GM18499 (cell line): ENCODE measurements around the gene ZMYND10.

Experiments
- ATAC-seq: cut with Tn5 transposase; IDR thresholded peaks from one replicate; pipeline ENCODE4 v1.9.1; 2021; ENCODE audit warnings: moderate number of reproducible peaks; ENCODE audit not compliant: insufficient read depth, unreplicated experiment

Gene ZMYND10

GRCh38 chr3:50327943-50328691, 17.4 kb downstream of the ZMYND10 start, which contains the start of gene TUSC2:
TUSC2 (minus strand) TSS chr3:50328223; CDS start chr3:50328099, 124 bp downstream.
- no peak for ATAC-seq

GRCh38 chr3:50327129-50327528, 18.4 kb downstream of the ZMYND10 start:
- ATAC-seq, result no peak

GRCh38 chr3:50326182-50326541, 19.4 kb downstream of the ZMYND10 start:
- ATAC-seq, result no peak

- ATAC-seq, result no peak
These were observed 19.9 kb downstream of the ZMYND10 start for GRCh38 chr3:50325497-50326181.

- ATAC-seq, result no peak
These were observed 20.4 kb downstream of the ZMYND10 start for GRCh38 chr3:50325113-50325480.

- no peak for ATAC-seq
These were observed 21.0 kb downstream of the ZMYND10 start for GRCh38 chr3:50324351-50325112.

GRCh38 chr3:50323614-50324199, 21.8 kb downstream of the ZMYND10 start:
- ATAC-seq, result no peak

- no peak for ATAC-seq
These were observed 22.4 kb downstream of the ZMYND10 start for GRCh38 chr3:50323092-50323600.

- no peak for ATAC-seq
These were observed 23.0 kb downstream of the ZMYND10 start, which contains the start of gene HYAL2 for GRCh38 chr3:50322386-50323091. HYAL2 (minus strand) TSS chr3:50322745; CDS start chr3:50320489, 2,256 bp downstream.

- no peak for ATAC-seq
These were observed 23.5 kb downstream of the ZMYND10 start for GRCh38 chr3:50322115-50322385.

GRCh38 chr3:50321336-50322114, 24.0 kb downstream of the ZMYND10 start:
- no peak for ATAC-seq

- ATAC-seq, result no peak
These were observed 24.6 kb downstream of the ZMYND10 start for GRCh38 chr3:50320853-50321335.

GRCh38 chr3:50319894-50320625, 25.5 kb downstream of the ZMYND10 start:
- ATAC-seq, result no peak

GRCh38 chr3:50319181-50319893, 26.2 kb downstream of the ZMYND10 start:
- no peak for ATAC-seq

GRCh38 chr3:50318615-50319014, 26.9 kb downstream of the ZMYND10 start:
- no peak for ATAC-seq

- no peak for ATAC-seq
These were observed 27.4 kb downstream of the ZMYND10 start for GRCh38 chr3:50318163-50318562.

- ATAC-seq, result no peak
These were observed 28.2 kb downstream of the ZMYND10 start for GRCh38 chr3:50317300-50317699.
